Measurements from ENCODE around the gene LDLRAP1.
A peak's percentile ranks its signal among the peaks of the same experiment; 100 is the strongest.
"Not testable (repeated sequence)": the region's sequence is repeated elsewhere in the genome, so short reads cannot be mapped to it uniquely, and the experiment has no call there.

Gene LDLRAP1

DNA sequence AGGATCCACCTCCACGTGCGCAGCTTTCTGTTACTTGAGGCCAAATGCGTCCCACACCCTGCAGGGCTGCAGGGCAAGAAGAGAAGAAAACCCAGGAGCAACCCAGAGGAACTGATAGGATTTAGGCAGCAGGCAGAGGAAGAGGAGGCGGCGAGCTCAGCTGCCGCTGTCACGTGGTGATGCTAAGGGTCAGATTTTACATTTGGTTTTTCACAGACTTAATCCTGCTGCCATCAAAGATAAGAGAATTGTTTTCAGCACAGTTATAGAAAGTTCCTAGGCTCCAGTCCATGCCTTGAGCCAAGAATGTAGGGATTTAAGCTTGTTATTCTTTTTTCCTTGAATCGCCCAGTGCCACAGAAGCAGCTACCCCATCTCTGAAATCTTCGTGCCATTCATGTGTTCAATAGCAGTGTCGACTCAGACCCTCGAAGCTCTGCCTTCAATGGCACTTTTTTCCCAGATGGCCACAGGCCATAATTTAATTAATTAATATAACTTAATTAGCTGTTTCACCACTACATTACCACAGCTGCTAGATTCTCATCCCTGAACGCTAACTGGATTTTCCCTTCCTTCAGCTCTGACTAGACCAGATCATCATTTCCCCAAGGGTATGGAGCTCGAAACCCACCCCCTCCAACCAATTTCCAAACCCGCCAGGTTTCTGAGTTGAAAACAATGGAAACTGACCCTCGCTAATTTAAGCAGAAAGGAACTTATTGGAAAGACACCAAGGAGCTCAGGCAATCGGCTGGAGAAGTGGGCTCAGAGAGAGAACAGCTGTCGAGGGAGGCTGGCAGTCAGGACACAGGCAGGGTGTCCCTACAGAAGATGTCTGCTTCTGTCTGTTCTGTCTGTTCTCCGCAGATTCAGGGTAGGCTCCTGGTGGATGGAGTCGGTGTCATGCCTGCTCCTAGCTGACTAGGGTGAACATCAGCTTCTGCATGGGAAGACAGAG lies 36.2 kb downstream of the LDLRAP1 start:
- no peak for DNase-seq

DNA sequence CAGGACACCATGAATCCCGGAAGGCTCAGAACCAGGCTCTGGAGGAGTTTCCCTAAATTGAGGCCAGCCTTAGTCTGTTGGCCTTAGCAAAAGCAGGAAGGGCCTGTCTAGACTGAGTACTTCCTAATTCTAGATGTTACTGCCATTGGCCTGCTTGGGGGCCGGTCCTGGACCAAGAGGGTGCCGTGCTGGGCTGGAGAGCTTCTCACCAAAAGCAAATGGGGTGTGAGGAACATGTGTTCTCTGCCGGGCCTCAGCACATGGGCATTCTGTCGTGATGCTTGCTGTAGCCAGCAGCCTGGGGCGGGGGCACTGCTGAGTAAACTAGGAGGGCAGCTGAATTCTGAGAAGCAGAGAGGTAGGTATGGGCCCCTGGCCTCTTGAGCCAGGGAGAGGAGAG lies 37.5 kb downstream of the LDLRAP1 start:
- DNase-seq = no peak

DNA sequence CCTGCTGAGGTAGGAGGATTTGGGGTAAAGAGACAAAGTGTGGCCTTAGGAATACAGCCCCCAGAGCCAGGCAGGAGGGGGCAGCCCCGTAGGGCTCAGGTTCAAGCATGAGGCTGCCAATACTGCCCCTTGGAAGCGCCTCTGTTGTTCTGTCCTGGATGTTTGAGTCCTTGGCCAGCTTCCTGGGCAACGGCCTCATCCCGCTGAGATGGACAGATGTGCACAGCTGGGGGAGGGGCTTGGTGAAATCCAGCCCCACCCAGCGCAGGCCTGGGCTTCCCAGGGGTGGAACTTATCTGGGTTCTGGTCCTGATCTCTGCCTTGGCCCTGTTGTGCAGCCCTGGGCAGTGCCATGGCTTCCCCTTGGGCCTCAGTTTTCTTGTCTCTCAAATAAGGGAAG lies 38.4 kb downstream of the LDLRAP1 start:
- DNase-seq = no peak

DNA sequence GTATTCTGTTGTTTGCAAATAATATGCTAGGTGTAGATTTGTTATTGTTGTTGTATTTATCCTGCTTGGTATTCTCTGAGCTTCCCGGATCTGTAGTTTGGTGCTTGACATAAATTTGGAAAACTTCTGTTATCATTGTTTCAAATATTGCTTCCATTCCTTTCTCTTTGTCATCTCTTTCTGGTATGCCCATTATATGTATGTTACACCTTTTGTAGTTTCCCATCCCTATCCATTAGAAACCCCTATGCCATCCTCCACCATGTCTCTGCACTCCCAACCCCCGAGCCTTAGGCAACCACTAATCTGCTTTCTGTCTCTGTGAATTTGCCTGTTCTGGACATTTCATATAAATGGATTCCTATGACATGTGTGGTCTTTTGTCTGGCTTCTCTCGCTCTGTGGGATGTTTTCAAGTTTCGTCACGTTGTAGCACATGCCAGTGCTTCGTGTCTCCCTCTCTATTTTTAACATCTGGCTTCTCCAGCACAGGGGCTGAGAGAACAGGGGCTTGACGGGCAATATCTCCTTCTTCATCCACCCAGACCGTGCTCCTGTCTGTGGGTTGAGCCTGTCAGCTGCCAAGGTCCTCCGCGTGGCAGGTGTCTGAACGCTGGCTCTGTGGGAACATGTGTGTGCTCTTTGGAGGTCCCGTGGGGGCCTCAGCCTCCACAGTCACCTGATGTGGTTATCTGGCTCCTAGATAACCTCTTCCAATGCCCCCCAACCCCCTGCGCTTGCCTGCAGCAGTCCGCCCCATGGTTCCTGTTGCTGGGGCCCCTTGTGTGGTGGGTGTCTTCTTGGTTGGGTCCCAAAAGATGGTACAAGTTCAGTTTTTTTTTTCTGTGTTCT lies 40.3 kb downstream of the LDLRAP1 start:
- DNase-seq = no peak

DNA sequence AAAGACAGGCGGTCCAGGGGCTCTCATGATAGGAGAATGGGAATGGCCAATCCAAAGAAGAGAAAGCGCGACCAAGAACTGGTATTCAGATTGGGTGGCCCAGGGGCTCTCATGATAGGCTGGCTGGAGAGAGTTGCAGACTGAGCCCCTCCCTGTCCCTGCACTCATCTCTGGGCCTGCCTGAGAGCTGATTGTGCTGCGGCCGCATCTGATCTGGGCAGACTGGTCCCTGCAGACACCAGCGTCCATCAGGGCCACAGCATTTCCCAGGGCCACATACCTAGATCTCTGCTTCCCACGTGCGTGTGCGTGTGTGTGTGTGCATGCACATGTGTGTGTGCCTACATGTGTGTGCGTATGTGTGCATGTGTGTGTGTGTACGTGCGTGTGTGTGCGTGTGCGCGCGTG lies 42.8 kb downstream of the LDLRAP1 start:
- no peak for DNase-seq

DNA sequence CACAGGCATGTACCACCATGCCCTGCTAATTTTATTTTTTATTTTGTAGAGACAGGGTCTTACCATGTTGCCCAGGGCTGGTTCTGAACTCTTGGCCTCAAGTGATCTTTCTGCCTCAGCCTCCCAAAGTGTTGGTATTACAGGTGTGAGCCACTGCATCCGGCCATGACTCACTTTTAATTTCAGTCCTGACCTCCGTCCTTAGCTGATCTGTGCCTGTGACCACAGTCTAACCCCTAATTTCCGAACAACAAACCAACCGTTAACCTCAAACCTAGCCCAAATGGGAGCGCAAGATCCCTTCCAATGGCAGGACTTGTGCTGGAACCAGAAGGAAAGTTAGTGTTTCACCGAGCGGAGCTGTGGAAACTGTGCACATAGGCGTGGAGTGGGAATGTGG lies 43.9 kb downstream of the LDLRAP1 start:
- no peak for DNase-seq

DNA sequence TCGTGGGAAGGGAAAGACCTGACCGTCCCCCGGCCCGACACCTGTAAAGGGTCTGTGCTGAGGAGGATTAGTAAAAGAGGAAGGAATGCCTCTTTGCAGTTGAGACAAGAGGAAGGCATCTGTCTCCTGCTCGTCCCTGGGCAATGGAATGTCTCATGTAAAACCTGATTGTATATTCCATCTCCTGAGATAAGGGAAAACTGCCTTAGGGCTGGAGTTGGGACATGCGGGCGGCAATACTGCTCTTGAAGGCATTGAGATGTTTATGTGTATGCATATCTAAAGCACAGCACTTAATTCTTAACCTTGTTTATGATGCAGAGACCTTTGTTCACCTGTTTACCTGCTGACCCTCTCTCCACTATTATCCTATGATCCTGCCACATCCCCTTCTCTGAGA lies 44.8 kb downstream of the LDLRAP1 start:
- not testable (repeated sequence) for DNase-seq

DNA sequence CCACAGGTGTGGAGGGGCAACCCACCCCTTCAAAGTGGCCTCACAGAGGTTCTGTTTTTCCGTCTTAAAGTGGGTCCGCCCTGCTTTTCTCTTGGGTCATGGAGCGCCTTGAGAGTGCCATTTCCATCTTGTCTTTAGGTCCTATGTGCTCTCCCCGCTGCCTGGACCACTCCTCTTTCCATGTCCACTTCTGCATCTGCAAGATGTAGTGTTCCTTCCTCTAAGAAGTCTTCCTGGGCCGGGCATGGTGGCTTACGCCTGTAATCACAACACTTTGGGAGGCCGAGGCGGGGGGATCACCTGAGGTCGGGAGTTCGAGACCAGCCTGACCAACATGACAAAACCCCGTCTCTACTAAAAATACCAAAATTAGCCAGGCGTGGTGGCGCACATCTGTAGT lies 45.4 kb downstream of the LDLRAP1 start:
- DNase-seq = not testable (repeated sequence)

DNA sequence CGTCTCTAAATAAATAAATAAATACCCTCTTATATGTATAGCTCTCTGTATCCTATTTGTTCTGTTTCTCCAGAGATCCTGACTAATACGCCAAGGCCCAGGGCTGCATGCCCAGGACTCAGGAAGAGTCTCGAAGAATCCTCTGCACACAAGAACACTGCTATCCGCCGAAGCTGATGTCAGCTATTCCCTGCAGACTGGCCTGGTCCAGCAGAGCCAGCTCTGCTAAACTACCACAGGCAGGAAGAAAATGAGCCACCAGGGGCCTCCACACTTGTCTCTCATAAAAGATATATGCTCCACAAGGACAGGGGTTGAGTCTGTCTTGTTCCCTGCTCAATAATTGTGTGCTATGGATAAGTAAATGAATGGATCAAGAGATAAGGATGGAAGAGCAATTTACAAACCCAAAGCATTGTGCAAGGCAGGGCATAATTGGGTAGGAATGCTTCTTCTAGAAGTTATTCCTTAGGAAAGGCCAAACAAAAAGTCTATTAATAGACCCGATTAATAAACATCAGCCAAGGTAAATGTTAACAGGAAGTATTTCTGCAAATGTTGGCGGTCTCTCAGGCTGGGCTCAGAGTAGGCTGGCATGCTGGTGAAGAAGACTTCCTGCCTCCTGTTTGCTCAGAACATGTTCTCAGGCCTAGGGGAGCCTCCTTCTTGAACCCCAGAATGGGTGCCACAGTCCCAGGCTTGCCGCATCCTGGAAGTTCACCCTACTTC lies 46.9 kb downstream of the LDLRAP1 start:
- peak; percentile 29 for DNase-seq

DNA sequence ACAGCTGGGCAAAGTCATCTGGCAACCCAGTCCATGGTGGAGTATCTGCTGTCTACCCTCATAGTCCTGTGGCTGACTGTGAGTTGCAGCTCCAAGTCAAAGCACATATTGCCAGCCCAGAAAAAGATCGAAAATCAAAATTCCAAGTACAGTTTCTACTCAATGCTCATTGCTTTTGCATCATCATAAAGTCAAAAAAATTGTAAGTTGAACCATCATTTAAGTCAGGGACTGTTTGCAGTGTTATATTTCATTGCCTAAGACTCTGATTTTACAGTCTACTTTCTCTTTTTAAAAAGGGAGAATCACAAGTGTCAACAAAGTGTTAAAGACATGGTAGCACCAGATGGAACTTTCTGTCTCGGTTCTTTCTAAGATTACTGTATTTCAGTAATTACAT lies 50.5 kb downstream of the LDLRAP1 start:
- DNase-seq = no peak

DNA sequence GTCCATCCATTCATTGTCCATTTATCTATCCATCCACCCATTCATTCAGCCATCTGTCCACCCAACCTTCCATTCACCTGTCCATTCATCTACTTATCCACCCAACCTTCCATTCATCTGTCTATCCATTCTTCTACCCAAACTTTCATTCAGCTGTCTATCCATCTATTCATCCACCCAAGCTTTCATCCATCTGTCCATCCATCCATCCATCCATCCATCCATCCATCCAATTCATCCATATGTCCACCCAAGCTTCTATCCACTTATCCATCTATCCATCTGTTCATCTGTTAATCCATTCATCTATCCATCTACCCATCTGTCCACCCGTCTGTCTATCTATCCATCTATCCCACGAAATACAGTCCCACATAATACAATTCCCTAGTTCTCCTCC lies 51.6 kb downstream of the LDLRAP1 start:
- no peak for DNase-seq

DNA sequence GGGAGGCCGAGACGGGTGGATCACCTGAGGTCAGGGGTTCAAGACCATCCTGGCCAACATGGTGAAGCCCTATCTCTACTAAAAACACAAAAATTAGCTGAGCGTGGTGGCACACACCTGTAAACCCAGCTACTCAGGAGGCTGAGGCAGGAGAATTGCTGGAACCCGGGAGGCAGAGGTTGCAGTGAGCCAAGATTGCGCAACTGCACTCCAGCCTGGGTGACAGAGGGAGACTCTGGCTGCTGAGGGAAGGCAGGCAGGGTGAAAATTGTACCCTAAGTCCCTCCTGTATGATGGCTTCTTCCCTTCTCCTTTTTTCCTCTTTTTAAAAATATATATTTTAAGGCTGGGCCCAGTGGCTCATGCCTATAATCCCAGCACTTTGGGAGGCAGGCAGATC lies 53.2 kb downstream of the LDLRAP1 start:
- DNase-seq = not testable (repeated sequence)

DNA sequence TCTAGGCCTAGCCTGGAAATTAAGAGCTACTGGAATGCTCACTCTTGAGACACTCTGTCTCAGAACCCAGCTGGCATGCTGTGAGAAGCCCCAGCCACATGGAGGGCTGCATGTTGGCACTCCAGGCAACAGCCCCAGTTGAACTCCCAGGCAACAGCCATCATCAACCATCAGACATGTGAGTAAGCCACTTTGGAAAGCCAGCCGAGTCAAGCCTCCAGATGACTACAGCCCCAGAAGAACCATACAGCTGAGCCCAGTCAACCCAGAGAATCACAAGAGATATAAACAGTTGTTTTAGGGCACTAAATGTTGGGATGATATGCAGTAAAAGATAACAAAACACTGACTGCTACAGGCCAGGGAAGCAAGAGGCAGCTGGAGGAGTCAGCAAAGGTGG lies 55.5 kb downstream of the LDLRAP1 start:
- no peak for DNase-seq

DNA sequence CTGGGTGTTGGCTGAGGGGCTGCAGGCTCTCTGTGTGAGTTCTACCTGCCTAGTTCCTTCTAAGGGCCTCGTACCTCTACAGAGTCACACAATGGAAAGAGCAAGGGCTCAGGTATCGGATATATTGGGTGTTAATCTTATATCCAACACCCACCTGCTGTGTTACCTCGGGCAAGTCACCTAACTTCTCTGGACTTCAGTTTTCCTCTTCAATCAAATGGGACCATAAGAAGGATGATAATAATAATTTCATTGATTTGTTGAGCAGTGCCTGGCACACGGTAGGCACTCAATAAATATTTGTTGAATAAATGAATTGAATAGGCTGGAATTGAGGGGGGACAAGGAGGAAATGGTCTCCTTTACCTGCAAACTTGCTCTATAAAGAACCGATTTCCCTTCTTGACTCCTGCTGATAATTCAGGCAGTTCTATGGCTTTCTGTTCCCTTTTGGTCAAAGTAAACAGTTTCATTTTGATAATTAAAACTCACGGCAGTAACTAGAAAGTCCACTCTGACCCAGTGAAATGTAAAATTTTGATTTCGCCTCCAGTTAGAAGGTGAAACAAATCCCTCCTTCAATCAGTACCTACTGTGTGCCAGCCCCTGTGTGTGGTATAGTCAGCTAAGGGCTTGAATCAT lies 56.7 kb downstream of the LDLRAP1 start:
- no peak for DNase-seq

DNA sequence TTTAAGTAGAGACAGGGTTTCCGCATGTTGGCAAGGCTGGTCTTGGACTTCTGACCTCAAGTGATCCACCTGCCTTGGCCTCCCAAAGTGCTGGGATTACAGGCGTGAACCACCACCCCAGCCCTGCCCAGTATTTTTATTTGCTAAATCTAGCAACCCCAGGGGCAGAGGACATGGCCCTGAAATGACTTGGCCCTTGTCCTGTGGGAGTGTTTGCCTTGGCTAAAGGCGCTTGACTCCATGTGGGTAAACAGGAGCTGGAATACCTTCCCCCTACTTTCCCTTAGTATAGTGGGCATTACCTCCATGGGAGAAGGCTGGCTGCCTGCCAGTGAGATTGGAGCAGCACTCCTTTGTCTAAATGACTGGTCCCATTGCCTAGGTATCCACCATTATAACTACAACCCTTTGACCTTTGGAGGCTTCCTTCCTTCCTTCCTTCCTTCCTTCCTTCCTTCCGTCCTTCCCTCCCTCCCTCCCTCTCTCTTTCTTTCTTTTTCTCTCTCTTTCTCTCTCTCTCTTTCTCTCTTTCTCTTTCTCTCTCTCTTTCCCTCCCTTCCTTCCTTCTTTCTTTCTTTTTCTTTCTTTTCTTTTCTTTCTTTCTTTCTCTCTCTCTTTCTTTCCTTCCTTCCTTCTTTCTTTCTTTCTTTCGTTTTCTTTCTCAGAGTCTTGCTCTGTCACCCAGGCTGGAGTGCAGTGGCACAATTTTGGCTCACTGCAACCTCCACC lies 57.7 kb downstream of the LDLRAP1 start:
- DNase-seq = peak; percentile 27

DNA sequence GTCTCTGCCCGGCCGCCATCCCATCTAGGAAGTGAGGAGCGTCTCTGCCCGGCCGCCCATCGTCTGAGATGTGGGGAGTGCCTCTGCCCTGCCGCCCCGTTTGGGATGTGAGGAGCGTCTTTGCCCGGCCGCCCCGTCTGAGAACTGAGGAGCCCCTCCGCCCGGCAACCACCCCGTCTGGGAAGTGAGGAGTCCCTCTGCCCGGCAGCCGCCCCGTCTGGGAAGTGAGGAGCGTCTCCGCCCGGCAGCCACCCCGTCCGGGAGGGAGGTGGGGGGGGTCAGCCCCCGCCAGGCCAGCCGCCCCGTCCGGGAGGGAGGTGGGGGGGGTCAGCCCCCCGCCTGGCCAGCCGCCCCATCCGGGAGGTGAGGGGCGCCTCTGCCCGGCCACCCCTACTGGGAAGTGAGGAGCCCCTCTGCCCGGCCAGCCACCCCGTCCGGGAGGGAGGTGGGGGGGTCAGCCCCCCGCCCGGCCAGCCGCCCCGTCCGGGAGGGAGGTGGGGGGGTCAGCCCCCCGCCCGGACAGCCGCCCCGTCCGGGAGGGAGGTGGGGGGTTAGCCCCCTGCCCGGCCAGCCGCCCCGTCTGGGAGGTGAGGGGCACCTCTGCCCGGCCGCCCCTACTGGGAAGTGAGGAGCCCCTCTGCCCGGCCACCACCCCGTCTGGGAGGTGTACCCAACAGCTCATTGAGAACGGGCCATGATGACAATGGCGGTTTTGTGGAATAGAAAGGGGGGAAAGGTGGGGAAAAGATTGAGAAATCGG lies 60.6 kb downstream of the LDLRAP1 start:
- DNase-seq = not testable (repeated sequence)

DNA sequence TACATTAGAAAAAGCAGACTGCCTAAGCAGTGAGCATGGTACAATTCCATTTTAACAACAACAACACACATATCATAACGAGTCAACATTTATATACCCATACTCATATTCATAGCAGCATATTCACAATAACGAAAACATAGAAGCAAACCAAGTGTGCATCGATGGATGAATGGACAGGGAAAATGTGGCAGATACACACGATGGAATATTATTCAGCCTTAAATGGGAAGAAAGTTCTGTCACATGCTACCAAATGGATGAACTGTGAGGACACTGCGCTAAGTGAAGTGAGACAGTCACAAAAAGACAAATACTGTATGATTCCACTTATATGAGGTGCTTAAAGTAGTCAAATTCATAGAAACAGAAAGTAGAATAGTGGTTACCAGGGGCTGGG lies 63.7 kb downstream of the LDLRAP1 start:
- no peak for DNase-seq

DNA sequence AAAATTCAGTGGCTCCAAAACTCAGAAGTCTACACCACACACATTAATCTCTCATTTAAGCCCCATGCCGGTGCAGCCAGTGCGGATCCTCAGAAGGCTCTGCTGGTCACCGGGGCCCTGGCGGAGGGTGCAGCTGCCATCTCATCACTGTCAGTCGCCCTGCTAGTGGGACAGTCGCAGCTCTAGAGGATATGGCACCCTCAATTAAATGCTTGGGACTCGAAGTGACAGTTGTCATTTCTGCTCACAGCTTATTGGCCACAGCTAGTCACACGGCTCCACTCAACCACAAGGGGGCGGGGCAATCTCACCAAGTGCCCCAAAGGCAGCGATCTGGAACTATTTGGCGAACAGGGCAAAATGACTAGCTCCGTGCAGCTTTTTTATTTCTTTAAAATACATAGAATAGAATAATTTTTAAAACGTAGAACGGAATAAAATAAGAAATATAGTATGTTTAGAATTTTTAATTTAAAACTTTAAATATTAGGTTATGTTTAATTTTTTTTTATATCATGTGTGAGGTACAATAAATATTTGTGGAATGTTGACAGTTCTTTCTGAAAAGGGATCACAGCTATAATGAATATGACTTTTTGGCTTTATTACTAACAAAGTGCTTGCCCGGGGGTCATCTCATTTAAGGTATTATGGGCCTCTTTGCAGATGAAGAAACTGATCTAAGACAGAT lies 65.2 kb downstream of the LDLRAP1 start:
- DNase-seq = peak; percentile 72

DNA sequence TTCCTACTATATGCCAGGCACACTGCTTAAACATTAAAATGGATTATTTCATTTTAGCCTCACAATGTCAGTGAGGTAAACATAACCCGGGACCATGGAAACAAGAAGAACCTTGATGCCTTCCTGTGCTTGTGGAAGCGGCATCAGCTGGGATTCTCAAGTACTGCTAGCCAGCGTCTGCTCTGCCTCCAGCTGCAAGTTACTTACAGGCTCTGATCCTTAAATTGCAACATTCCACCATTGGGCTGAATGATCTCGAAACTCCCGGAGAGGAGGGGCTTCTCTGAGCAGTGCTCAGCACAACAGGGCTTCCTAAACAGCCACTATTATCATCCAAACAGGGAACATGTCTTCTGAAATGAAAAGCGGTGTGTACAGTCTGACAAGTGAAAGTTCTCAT lies 66.5 kb downstream of the LDLRAP1 start:
- peak; percentile 30 for DNase-seq

DNA sequence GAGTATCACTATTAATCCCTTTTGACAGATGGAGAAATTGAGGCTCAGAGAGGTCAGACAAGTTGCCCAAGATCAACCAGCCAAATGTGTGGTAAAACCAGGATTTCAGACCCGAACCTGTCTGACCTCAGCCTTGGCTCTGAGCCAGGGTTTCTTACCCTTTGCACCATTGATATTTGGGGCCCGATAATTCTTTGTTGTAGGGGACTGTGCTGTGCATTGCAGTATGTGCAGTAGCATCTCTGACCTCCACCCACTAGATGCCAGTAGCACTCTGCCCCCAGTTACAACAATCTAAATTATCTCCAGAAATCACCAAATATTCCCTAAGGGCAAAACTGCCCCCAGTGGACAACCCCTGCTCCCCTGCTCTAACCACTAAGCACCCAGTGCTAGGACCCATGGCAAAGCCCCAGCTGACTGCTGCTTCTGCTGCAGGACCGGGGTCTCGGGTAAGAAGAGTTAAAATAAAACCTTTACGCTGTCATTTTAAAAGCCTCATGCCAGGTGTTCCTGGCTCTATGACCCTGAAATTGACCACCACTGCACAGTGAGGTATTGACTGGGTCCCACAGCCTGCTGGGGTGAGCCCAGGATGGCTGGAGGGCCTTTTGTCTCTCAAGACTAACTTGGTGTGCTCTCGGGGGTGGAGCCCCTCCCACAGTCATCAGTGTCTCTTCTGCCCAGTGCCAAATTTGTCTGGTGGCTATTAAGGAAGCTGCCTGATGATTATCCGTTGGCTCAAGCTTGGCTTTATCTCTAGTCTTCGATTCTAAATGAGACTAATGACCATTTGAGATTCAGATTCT lies 67.6 kb downstream of the LDLRAP1 start:
- DNase-seq = no peak

Data from DMS153 (cell line).